Epithelial cell of umbilical artery (primary cell): ENCODE data around the gene CSF3. TPM values are rescaled to one million over a fixed set of nuclear protein-coding genes. Genes with fewer than 3 reads are reported as not detected.

Experiments used
- total RNA-seq: library from RNA; depleted of rRNA; stranded (reverse); fragments of >200 nt; gene quantifications from 2 replicates; pipeline ENCODE4 v1.2.3, GENCODE V29; 2014

Gene CSF3
- 0.46 and 0.97 TPM in 2 replicates for total RNA-seq

GRCh38 chr17:40015005-40015997, at the start of gene CSF3:
Gene CSF3, plus strand, starts transcription at chr17:40015440. Its CDS starts 35 bp downstream, at chr17:40015475.

GRCh38 chr17:39980351-39981206, 34.7 kb upstream of the CSF3 start, which contains the start of gene PSMD3:
Gene PSMD3, plus strand, starts transcription at chr17:39980807. Its CDS starts 164 bp downstream, at chr17:39980971.

DNA sequence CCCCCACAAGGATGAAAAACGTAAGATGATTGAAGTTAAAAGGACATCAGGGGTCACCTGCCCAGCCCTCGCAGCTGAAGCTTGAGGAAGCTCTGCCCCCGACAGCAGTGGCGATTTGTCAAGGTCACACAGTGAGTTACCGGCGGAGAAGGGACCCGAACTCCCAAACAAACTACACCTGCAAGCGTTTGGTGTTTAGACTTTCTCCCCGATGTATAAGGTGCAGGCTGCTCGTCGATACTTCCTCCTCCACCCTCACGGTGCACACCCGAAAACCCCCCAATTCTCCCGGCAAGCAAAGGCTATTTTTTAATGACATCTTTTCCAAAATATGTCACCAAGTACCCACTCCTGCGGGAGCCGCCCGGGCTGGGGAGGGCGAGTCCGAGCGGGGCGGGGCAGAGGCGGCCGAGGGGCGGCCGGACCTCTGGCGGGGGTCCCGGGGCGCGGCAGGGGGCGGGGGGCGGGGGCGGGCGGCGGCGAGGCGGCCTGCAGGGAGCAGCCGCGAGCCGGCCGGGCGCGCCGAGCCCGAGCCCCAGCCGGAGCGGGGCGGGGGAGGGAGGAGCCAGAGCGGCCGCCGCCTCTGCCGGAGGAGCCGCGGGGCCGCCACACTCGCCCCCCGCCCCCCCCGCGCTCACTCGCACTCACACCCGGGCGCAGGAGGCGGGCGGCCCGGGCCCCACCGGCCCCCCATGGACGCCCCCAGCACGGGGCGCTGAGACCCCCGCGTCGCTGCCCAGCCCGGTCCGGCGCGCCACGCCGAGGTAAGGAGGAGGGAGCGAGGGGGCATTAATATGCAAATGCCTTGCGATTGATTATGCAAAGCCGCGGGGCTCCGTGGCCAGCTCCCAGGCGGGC, 47.3 kb downstream of the CSF3 start, which contains the start of gene THRA:
Gene THRA, plus strand, starts transcription at position 637 of the 858 bp plus-strand sequence. CDS start 11,524 bp downstream, outside the sequence.

Other genes with a start within 250 kb of the CSF3 start
- gene IKZF3, start 151.1 kb upstream of the CSF3 start, total RNA-seq: under 0.01 TPM in 1 of 2 replicates, not detected in the other
- not detected in 2 replicates for gene ZPBP2, start 147.2 kb upstream of the CSF3 start, total RNA-seq
- gene GSDMB, start 96.8 kb upstream of the CSF3 start, total RNA-seq: 0.65 and 2.7 TPM in 2 replicates
- 21.4 and 23.1 TPM in 2 replicates for gene ORMDL3, start 87.8 kb upstream of the CSF3 start, total RNA-seq
- gene LRRC3C, start 87.7 kb upstream of the CSF3 start, total RNA-seq: not detected in 2 replicates
- gene GSDMA, start 52.4 kb upstream of the CSF3 start, total RNA-seq: not detected in 2 replicates
- gene PSMD3, start 34.6 kb upstream of the CSF3 start, total RNA-seq: 105 and 155 TPM in 2 replicates
- gene MED24, start 39.0 kb downstream of the CSF3 start, total RNA-seq: 36.3 and 48.4 TPM in 2 replicates
- gene THRA, start 47.5 kb downstream of the CSF3 start, total RNA-seq: 11.7 and 17.0 TPM in 2 replicates
- 0.30 and 0.32 TPM in 2 replicates for gene NR1D1, start 85.1 kb downstream of the CSF3 start, total RNA-seq
- gene MSL1, start 106.5 kb downstream of the CSF3 start, total RNA-seq: 28.3 and 36.8 TPM in 2 replicates
- gene CASC3, start 125.1 kb downstream of the CSF3 start, total RNA-seq: 20.8 and 25.0 TPM in 2 replicates
- gene RAPGEFL1, start 162.0 kb downstream of the CSF3 start, total RNA-seq: 0.91 and 2.9 TPM in 2 replicates
- 3.6 and 4.4 TPM in 2 replicates for gene WIPF2, start 203.9 kb downstream of the CSF3 start, total RNA-seq